Karpas-422 (cell line): ENCODE data around the gene TRIM65. TPM values are rescaled to one million over a fixed set of nuclear protein-coding genes. Genes with fewer than 3 reads are reported as not detected.

Experiments
- DNase-seq: peaks from one replicate; pipeline ENCODE4 v3.0.0-alpha.2; 2015
- H2AFZ ChIP-seq: fragments of 200-600 bp; sonication (generic); 2 replicates; pipeline ENCODE4 v1.6.1; 2014; ENCODE audit warnings: antibody characterized with exemption, low read length, mixed read lengths
- H3K27ac ChIP-seq: fragments of 200-600 bp; sonication (generic); 2 replicates; pipeline ENCODE4 v1.5.1; 2014; ENCODE audit warnings: mild to moderate bottlenecking, low read length, moderate library complexity
- H3K27me3 ChIP-seq: fragments of 200-600 bp; sonication (generic); 2 replicates; pipeline ENCODE4 v1.6.1; 2014; ENCODE audit warnings: low read length, mixed read lengths
- H3K36me3 ChIP-seq: fragments of 200-600 bp; sonication (generic); 2 replicates; pipeline ENCODE4 v1.6.1; 2014; ENCODE audit warnings: low read length, mixed read lengths; ENCODE audit not compliant: insufficient read depth
- H3K4me1 ChIP-seq: fragments of 200-600 bp; sonication (generic); 2 replicates; pipeline ENCODE4 v1.6.1; 2014; ENCODE audit warnings: mild to moderate bottlenecking, low read length, mixed read lengths
- H3K4me2 ChIP-seq: fragments of 200-600 bp; sonication (generic); 2 replicates; pipeline ENCODE4 v1.6.1; 2014; ENCODE audit warnings: low read length, low read depth, mild to moderate bottlenecking; ENCODE audit not compliant: poor library complexity, severe bottlenecking
- H3K4me3 ChIP-seq: fragments of 200-600 bp; sonication (generic); 2 replicates; pipeline ENCODE4 v1.5.1; 2014; ENCODE audit warnings: mild to moderate bottlenecking, antibody characterized with exemption, low read length, mixed read lengths
- H3K79me2 ChIP-seq: fragments of 200-600 bp; sonication (generic); 2 replicates; pipeline ENCODE4 v1.6.1; 2014; ENCODE audit warnings: mild to moderate bottlenecking, low read length, mixed read lengths
- H3K9ac ChIP-seq: fragments of 200-600 bp; sonication (generic); 2 replicates; pipeline ENCODE4 v1.6.0; 2014; ENCODE audit warnings: low read length
- H3K9me2 ChIP-seq: fragments of 200-600 bp; sonication (generic), shearing (Covaris generic); replicated peaks from 2 replicates; pipeline ENCODE4 v1.6.0; 2014; ENCODE audit warnings: mild to moderate bottlenecking, low read length, moderate library complexity; ENCODE audit not compliant: insufficient read depth
- H3K9me3 ChIP-seq: fragments of 300-700, 200-600 bp; sonication (generic); 2 replicates; pipeline ENCODE4 v1.6.1; 2014; ENCODE audit warnings: low read length, mixed read lengths
- H4K20me1 ChIP-seq: fragments of 200-600 bp; sonication (generic); 2 replicates; pipeline ENCODE4 v1.6.1; 2014; ENCODE audit warnings: mild to moderate bottlenecking, antibody characterized with exemption, low read length, low read depth; ENCODE audit not compliant: insufficient read depth
- total RNA-seq: library from RNA; depleted of rRNA; stranded (reverse); fragments of >200 nt; shearing (Covaris generic); gene quantifications from 2 replicates; pipeline ENCODE4 v1.2.3, GENCODE V29; 2014; ENCODE audit warnings: low replicate concordance; rRNA removed

TRIM65 gene, protein sequence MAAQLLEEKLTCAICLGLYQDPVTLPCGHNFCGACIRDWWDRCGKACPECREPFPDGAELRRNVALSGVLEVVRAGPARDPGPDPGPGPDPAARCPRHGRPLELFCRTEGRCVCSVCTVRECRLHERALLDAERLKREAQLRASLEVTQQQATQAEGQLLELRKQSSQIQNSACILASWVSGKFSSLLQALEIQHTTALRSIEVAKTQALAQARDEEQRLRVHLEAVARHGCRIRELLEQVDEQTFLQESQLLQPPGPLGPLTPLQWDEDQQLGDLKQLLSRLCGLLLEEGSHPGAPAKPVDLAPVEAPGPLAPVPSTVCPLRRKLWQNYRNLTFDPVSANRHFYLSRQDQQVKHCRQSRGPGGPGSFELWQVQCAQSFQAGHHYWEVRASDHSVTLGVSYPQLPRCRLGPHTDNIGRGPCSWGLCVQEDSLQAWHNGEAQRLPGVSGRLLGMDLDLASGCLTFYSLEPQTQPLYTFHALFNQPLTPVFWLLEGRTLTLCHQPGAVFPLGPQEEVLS
- 18.4 and 39.5 TPM in 2 replicates for total RNA-seq

DNA sequence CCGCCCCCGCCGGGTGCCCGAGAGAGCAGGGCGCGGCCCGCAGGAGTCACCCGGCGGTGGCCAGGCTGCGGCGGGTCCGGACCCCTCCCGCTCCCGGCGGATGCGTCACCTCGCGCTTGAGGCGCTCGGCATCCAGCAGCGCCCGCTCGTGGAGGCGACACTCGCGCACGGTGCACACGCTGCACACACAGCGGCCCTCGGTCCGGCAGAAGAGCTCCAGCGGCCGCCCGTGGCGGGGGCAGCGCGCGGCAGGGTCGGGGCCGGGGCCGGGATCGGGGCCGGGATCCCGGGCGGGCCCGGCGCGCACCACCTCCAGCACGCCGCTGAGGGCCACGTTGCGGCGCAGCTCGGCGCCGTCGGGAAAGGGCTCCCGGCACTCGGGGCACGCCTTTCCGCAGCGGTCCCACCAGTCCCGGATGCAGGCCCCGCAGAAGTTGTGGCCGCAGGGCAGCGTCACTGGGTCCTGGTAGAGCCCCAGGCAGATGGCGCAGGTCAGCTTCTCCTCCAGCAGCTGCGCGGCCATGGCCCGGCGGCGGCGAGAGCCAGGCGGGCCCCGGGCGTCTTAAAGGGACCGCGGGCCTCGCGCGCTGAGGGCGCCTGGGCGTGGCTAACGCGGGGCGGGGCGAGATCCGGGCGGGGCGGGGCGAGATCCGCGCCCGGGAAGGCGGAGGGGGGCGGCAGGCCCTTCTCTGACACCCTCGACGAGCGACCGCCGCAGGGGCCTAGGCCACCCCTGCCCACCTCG, at the start of gene TRIM65:
Gene TRIM65, minus strand, starts transcription at position 537 of the 745 bp plus-strand sequence. Its CDS starts 14 bp downstream, at position 523.
- H3K9ac ChIP-seq, result peak within 1 kb of the TSS; percentile 90
- peak within 1 kb of the TSS; percentile 74 for H3K4me2 ChIP-seq
- peak within 1 kb of the TSS; percentile 68 for H3K4me3 ChIP-seq

DNA sequence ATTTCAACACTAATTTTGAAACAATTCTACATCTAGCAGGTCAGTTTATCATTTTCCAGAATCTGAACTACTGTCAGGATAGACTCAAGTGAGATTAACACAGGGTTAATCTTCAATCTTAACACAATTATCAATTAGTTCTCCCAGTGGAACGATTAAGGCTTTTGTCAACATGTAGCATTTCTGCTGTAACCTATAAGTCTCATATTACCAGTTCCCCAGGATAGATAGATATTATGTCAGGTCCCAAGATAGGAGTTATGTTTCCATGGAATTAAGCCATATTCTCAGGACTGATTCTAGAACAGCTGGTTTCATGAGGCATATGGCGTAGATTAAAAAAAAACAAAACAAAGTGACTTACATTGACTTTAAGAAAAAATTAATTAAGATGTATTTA, 48.5 kb upstream of the TRIM65 start:
- Histone ChIP-seq H3K4me1 (peaks cover 11% of the 10 kb centered on the region), H4K20me1 (no peaks in the 10 kb centered on the region), H2AFZ (no peak overlapping the region), H3K36me3 (peaks cover 4% of the 10 kb centered on the region; the same call in 1 of the 2 replicates), H3K27me3 (no peaks in the 10 kb centered on the region), H3K9me2 (no peaks in the 10 kb centered on the region), H3K9ac (no peak overlapping the region), H3K79me2 (peaks cover 6% of the 10 kb centered on the region), H3K4me3 (no peak overlapping the region), H3K9me3 (no peaks in the 10 kb centered on the region), H3K27ac (no peak overlapping the region), H3K4me2 (no peak overlapping the region)
- DNase-seq, result no peak

More for the DNA sequence above, at the start of gene TRIM65:
- Histone ChIP-seq H3K36me3 (peaks cover 2% of the 10 kb centered on the region; the same call in 1 of the 2 replicates), H3K79me2 (peaks cover 23% of the 10 kb centered on the region), H3K27ac (peak within 1 kb of the TSS; percentile 66; the same call in 1 of the 2 replicates), H3K9me2 (no peaks in the 10 kb centered on the region), H4K20me1 (peaks cover 5% of the 10 kb centered on the region; the same call in 1 of the 2 replicates), H3K27me3 (no peaks in the 10 kb centered on the region), H3K4me1 (peaks cover 26% of the 10 kb centered on the region), H3K9me3 (no peaks in the 10 kb centered on the region), H2AFZ (peak within 1 kb of the TSS; percentile 62; the same call in 1 of the 2 replicates)
- DNase-seq, result peak; percentile 94

DNA sequence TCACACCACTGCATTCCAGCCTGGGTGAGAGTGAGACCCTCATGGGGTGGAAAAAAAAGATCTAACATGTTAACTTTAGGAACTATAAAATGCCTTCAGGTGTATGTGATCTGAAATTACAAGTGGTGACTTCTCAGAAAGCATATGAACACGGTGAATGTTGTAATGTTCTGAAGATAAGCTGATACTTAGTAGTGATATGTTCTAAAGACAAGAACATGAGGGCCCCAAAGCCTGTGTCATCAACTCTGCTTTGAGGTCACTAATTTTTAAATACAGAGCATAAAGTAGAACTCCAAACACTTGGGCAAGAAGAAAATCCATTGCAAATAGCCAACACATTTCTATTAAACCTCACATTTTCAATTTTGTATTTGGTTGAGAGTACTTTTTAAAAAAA, 46.7 kb upstream of the TRIM65 start:
- DNase-seq, result no peak
- no peak overlapping the region for H3K4me3 ChIP-seq
- no peaks in the 10 kb centered on the region for H4K20me1 ChIP-seq
- no peak overlapping the region for H3K27ac ChIP-seq
- peaks cover 12% of the 10 kb centered on the region for H3K79me2 ChIP-seq
- peaks cover 4% of the 10 kb centered on the region; the same call in 1 of the 2 replicates for H3K36me3 ChIP-seq
- no peaks in the 10 kb centered on the region for H3K27me3 ChIP-seq
- H3K4me2 ChIP-seq, result no peak overlapping the region
- H3K9ac ChIP-seq, result no peak overlapping the region
- peaks cover 17% of the 10 kb centered on the region for H3K4me1 ChIP-seq
- H2AFZ ChIP-seq, result no peak overlapping the region
- H3K9me3 ChIP-seq, result no peaks in the 10 kb centered on the region
- H3K9me2 ChIP-seq, result no peaks in the 10 kb centered on the region

DNA sequence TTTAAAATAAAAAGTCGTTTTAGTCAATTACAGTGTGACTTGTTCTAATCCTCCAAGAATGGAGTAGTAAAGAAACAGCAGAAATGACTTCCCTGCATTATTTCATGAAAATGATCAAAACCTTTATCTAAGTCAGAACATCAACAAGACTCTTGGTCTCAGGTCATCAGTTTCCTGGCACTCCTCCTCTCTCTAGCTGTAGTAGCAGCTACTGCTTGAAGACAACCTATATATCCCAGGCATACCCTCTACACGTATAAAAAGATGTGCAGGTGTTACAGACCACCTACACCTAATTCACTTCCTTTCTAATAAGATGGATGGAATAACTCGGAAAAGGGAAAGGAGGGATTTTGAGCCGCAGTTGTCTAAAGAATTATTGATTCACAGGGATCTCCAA, 45.7 kb upstream of the TRIM65 start:
- no peaks in the 10 kb centered on the region for H3K36me3 ChIP-seq
- peaks cover 12% of the 10 kb centered on the region for H3K79me2 ChIP-seq
- H4K20me1 ChIP-seq, result no peaks in the 10 kb centered on the region
- H3K27me3 ChIP-seq, result no peaks in the 10 kb centered on the region
- H3K27ac ChIP-seq, result no peak overlapping the region
- no peaks in the 10 kb centered on the region for H3K9me3 ChIP-seq
- no peaks in the 10 kb centered on the region for H3K9me2 ChIP-seq
- no peak overlapping the region for H3K9ac ChIP-seq
- H2AFZ ChIP-seq, result no peak overlapping the region
- no peak overlapping the region for H3K4me2 ChIP-seq
- DNase-seq, result no peak
- peaks cover 17% of the 10 kb centered on the region for H3K4me1 ChIP-seq
- no peak overlapping the region for H3K4me3 ChIP-seq

DNA sequence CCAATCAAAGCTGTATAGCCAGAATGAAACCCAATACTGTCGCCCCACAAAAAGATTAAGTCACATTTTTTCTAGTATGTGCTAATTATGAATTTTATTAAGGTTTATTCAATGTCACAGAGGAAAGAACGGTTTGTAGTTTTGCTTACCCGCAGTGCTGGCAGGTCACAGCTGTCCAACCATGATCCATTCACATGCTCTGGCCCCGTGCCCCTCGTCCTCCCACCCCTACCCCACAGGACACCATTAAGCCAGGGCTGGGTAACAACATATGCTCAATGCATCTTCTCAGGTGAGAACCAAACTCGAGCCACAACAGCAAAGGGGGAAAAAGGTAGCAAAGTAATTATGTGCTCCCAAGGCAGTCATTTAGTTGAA, 44.7 kb upstream of the TRIM65 start:
- Histone ChIP-seq H2AFZ (peak overlapping the region; percentile 97), H3K79me2 (peaks cover 12% of the 10 kb centered on the region), H3K27ac (no peak overlapping the region), H3K4me2 (peak overlapping the region; percentile 99), H3K4me1 (peaks cover 17% of the 10 kb centered on the region), H3K27me3 (no peaks in the 10 kb centered on the region), H3K9ac (peak overlapping the region; percentile 95), H3K36me3 (no peaks in the 10 kb centered on the region), H3K9me3 (no peaks in the 10 kb centered on the region), H4K20me1 (no peaks in the 10 kb centered on the region), H3K4me3 (peak overlapping the region; percentile 99), H3K9me2 (no peaks in the 10 kb centered on the region)
- no peak for DNase-seq

DNA sequence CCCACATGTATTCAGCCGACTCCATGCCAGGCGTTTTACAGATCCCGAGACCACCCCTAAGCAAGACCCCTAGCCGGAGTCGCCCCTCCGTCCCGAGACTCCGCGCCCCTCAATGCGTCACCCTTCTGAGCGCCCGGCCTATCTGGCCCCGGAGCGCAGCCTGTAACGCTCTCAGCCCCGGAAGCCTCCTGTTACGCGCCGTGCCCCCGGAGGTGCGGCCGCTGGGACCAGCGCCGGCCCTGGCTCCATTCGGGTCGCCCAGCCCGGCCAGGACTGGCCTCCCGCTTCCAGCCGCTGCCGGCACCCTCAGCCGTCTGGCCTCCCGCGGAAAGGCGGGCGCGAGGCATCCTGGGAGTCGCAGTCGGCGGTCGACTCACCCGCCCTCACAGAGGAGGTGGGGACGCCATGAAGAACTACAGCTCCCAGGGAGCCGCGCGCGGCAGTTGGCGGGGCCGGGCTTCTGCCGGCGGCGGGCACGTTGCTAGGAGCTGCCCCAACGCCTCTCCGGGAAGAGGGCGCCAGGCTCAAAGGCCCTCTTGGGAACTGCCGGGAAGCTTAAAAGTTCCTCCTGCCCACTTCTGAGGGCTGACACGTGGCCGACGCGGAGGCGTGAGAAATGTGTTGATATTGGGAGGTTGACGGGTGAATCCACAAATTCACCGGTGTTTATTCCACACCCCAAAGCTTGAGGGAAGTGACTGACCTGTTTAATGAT, 44.1 kb upstream of the TRIM65 start, which contains the start of gene FBF1:
Gene FBF1, minus strand, starts transcription at position 316 of the 715 bp plus-strand sequence. CDS start 2,893 bp downstream, outside the sequence.
- H3K4me1 ChIP-seq, result peaks cover 17% of the 10 kb centered on the region
- H3K4me3 ChIP-seq, result peak within 1 kb of the TSS; percentile 99
- peak within 1 kb of the TSS; percentile 99 for H3K4me2 ChIP-seq
- no peaks in the 10 kb centered on the region for H3K27me3 ChIP-seq
- H3K9ac ChIP-seq, result peak within 1 kb of the TSS; percentile 95
- no peaks in the 10 kb centered on the region for H4K20me1 ChIP-seq
- peaks cover 12% of the 10 kb centered on the region for H3K79me2 ChIP-seq
- no peaks in the 10 kb centered on the region for H3K9me2 ChIP-seq
- H3K27ac ChIP-seq, result peak within 1 kb of the TSS; percentile 47; the same call in 1 of the 2 replicates
- H2AFZ ChIP-seq, result peak within 1 kb of the TSS; percentile 97
- DNase-seq, result peak; percentile 96
- no peaks in the 10 kb centered on the region for H3K9me3 ChIP-seq
- no peaks in the 10 kb centered on the region for H3K36me3 ChIP-seq

DNA sequence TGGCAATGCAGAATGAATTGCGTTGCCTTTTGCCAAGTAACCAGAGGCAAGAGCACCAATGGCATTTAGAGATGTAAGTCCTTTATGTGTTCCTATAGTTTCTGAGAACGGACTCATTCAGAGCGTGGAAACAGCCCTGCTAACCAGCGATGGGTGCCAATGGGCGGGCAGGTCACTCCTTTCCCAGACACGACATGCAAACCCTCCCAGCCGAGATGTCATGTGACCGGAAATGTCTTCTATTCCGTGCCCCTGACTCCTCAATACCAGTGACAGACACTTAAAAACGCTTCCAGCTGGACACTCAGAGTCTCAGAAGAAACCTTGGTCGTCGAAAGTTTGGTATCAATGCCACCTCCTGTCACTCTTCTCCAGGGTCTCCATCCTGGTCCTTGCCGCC, 40.9 kb upstream of the TRIM65 start:
- H4K20me1 ChIP-seq, result no peaks in the 10 kb centered on the region
- no peak overlapping the region for H3K9ac ChIP-seq
- no peak overlapping the region for H3K4me3 ChIP-seq
- peaks cover 17% of the 10 kb centered on the region for H3K4me1 ChIP-seq
- no peaks in the 10 kb centered on the region for H3K9me3 ChIP-seq
- H3K9me2 ChIP-seq, result no peaks in the 10 kb centered on the region
- no peaks in the 10 kb centered on the region for H3K36me3 ChIP-seq
- no peak overlapping the region for H3K27ac ChIP-seq
- no peak overlapping the region for H2AFZ ChIP-seq
- H3K4me2 ChIP-seq, result no peak overlapping the region
- DNase-seq, result no peak
- H3K27me3 ChIP-seq, result no peaks in the 10 kb centered on the region
- peaks cover 12% of the 10 kb centered on the region for H3K79me2 ChIP-seq
